MCF 10A (cell line): ENCODE data around the gene NID2. TPM values are rescaled to one million over a fixed set of nuclear protein-coding genes. Genes with fewer than 3 reads are reported as not detected.

ENCODE experiments used
- BruUV-seq: library from RNA; stranded (reverse); fragments of 400-500 nt; replicated peaks from 2 replicates; lab custom pipeline; 2021; lab: Mats Ljungman, UMichigan
- CTCF ChIA-PET: fragments of 300-600 bp; sonication (Branson Sonifier 250); formaldehyde crosslinking; extraction: SDS; loops from one replicate; lab custom pipeline; 2021; ENCODE audit warnings: antibody characterized with exemption, inconsistent platforms; lab: Yijun Ruan, JAX
- POLR2A ChIA-PET: fragments of 300-600, 350-650 bp; sonication (Branson Sonifier 250); formaldehyde crosslinking; extraction: SDS; loops from one replicate; lab custom pipeline; 2020; ENCODE audit warnings: antibody characterized with exemption, inconsistent platforms; lab: Yijun Ruan, JAX
- DNase-seq: peaks from one replicate; pipeline ENCODE4 v3.0.0-alpha.2; 2018; ENCODE audit not compliant: unreplicated experiment
- H3K27ac Mint-ChIP-seq: one replicate; pipeline ENCODE4 v1.8.0; 2022; ENCODE audit warnings: mild to moderate bottlenecking, low read depth, mixed read lengths; ENCODE audit not compliant: unreplicated experiment
- H3K27me3 Mint-ChIP-seq: one replicate; pipeline ENCODE4 v1.8.0; 2022; ENCODE audit warnings: mixed read lengths; ENCODE audit not compliant: insufficient read depth, unreplicated experiment
- H3K36me3 Mint-ChIP-seq: one replicate; pipeline ENCODE4 v1.8.0; 2022; ENCODE audit warnings: mild to moderate bottlenecking, moderate library complexity, mixed read lengths; ENCODE audit not compliant: insufficient read depth, unreplicated experiment
- H3K4me1 Mint-ChIP-seq: one replicate; pipeline ENCODE4 v1.8.0; 2022; ENCODE audit warnings: mixed read lengths; ENCODE audit not compliant: insufficient read depth, unreplicated experiment
- H3K4me3 Mint-ChIP-seq: one replicate; pipeline ENCODE4 v1.8.0; 2022; ENCODE audit warnings: mild to moderate bottlenecking, moderate library complexity, mixed read lengths; ENCODE audit not compliant: unreplicated experiment
- H3K9me3 Mint-ChIP-seq: one replicate; pipeline ENCODE4 v1.8.0; 2022; ENCODE audit warnings: mixed read lengths; ENCODE audit not compliant: unreplicated experiment
- intact Hi-C: fragments of 100-400 bp; cut with micrococcal nuclease; formaldehyde crosslinking; loops from 2 replicates; pipeline ENCODE4 v1.14.1; 2022
- total RNA-seq: library from RNA; stranded (reverse); gene quantifications from 2 replicates; pipeline ENCODE4 v1.2.3, GENCODE V29; 2022
- TF ChIP-seq, protein P1 (sequence below): fragments of 200-600 bp; IDR thresholded peaks from one replicate; pipeline ENCODE4 v1.8.0; 2022; ENCODE audit warnings: antibody characterized with exemption, mild to moderate bottlenecking; ENCODE audit not compliant: unreplicated experiment

The NID2 gene
- total RNA-seq, 1 experiment from 2014 or later, result not detected

GRCh38 chr14:52033101-52033642 lies 35.7 kb downstream of the NID2 start:
- CTCF ChIA-PET, result interaction anchor here (0.8 to 1.2 kb wide), 2 partner anchors 14 to 54 kb away, joined by 3 to 4 read pairs; no protein-coding TSS in a partner anchor
- intact Hi-C loops, result no loop called here
- H3K9me3 Mint-ChIP-seq, result peaks cover 6% of the 10 kb centered on the region
- no peak overlapping the region for H3K4me3 Mint-ChIP-seq
- no TSS peak for BruUV-seq
- H3K27me3 Mint-ChIP-seq, result no peaks in the 10 kb centered on the region
- no peak overlapping the region for H3K27ac Mint-ChIP-seq
- no peaks in the 10 kb centered on the region for H3K4me1 Mint-ChIP-seq
- POLR2A ChIA-PET, result interaction anchor here (1.1 to 1.2 kb wide), 2 partner anchors 10 to 108 kb away, joined by 3 read pairs; no protein-coding TSS in a partner anchor
- DNase-seq, result no peak
- no peaks in the 10 kb centered on the region for H3K36me3 Mint-ChIP-seq
- TF ChIP-seq, protein P1, sequence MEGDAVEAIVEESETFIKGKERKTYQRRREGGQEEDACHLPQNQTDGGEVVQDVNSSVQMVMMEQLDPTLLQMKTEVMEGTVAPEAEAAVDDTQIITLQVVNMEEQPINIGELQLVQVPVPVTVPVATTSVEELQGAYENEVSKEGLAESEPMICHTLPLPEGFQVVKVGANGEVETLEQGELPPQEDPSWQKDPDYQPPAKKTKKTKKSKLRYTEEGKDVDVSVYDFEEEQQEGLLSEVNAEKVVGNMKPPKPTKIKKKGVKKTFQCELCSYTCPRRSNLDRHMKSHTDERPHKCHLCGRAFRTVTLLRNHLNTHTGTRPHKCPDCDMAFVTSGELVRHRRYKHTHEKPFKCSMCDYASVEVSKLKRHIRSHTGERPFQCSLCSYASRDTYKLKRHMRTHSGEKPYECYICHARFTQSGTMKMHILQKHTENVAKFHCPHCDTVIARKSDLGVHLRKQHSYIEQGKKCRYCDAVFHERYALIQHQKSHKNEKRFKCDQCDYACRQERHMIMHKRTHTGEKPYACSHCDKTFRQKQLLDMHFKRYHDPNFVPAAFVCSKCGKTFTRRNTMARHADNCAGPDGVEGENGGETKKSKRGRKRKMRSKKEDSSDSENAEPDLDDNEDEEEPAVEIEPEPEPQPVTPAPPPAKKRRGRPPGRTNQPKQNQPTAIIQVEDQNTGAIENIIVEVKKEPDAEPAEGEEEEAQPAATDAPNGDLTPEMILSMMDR, result no peak

- no peak for DNase-seq
- Mint-ChIP-seq H3K36me3 (no peaks in the 10 kb centered on the region), H3K27me3 (no peaks in the 10 kb centered on the region), H3K9me3 (peaks cover 6% of the 10 kb centered on the region), H3K4me3 (no peak overlapping the region), H3K27ac (no peak overlapping the region), H3K4me1 (no peaks in the 10 kb centered on the region)
- TF ChIP-seq, protein P1, result no peak
- CTCF ChIA-PET, result interaction anchor here (0.6 to 1.2 kb wide), 3 partner anchors 15 to 91 kb away, joined by 3 to 4 read pairs (median 3); no protein-coding TSS in a partner anchor
- intact Hi-C loops, result no loop called here
- no TSS peak for BruUV-seq
- POLR2A ChIA-PET, result interaction anchor here (1.2 kb wide), 1 partner anchor 9 kb away, joined by 3 read pairs; no protein-coding TSS in a partner anchor
Measured at GRCh38 chr14:52032204-52032801, 36.6 kb downstream of the NID2 start.

DNA sequence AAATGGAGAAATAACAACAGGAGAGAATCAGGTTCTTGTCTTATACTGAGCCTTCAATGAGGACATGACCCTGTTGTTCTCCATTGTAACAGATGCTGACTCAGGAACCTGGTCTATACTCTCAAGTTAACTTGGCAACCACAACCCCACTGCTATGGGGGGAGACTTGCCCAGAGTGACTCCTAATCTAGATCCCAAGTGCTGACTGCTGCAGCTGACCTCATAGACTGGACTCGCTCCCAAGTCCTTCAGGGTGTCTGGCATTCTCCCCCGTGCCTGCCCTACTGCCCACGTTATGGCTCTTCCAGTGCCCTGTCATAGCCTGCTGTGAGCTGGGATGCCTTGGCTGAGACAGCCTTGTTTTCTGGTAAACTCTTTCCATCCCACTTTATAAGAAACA lies 37.1 kb downstream of the NID2 start:
- Mint-ChIP-seq H3K36me3 (no peaks in the 10 kb centered on the region), H3K27me3 (no peaks in the 10 kb centered on the region), H3K27ac (no peak overlapping the region), H3K9me3 (peaks cover 6% of the 10 kb centered on the region), H3K4me1 (no peaks in the 10 kb centered on the region), H3K4me3 (no peak overlapping the region)
- no TSS peak for BruUV-seq
- intact Hi-C loops, result no loop called here
- TF ChIP-seq, protein P1, result no peak
- ChIA-PET POLR2A (no interaction called here), CTCF (interaction anchor here (0.6 to 0.8 kb wide), 2 partner anchors 28 to 92 kb away, joined by 3 to 4 read pairs; no protein-coding TSS in a partner anchor)
- DNase-seq, result no peak

DNA sequence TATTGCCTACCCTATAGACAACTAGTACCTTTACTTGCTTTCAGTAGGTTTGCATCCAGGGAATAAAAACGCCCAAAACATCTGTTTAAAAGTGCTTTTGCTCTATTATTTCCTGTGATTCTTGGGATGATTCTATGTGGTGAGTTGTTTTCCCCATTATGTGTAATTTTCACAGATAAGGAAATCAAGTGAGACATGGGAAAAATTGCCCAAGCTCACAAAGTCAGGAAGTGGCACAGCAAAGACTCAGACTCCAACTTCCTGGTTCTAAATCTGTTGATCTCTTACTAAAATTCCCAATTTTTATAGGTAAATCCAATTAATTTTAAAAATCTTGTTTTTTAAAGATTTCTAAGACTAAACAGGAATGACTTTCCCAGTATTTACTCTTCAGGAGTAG lies 39.0 kb downstream of the NID2 start:
- TF ChIP-seq, protein P1, result no peak
- no peaks in the 10 kb centered on the region for H3K9me3 Mint-ChIP-seq
- no peaks in the 10 kb centered on the region for H3K27me3 Mint-ChIP-seq
- DNase-seq, result no peak
- no peak overlapping the region for H3K4me3 Mint-ChIP-seq
- intact Hi-C loops, result no loop called here
- BruUV-seq, result no TSS peak
- ChIA-PET POLR2A (no interaction called here), CTCF (no interaction called here)
- no peaks in the 10 kb centered on the region for H3K4me1 Mint-ChIP-seq
- H3K36me3 Mint-ChIP-seq, result no peaks in the 10 kb centered on the region
- H3K27ac Mint-ChIP-seq, result no peak overlapping the region
